HG03280 (cell line): Measurements from ENCODE around the gene CPN2.

ENCODE experiments used
- ATAC-seq: cut with Tn5 transposase; IDR thresholded peaks from one replicate; pipeline ENCODE4 v1.9.1; 2021; ENCODE audit warnings: mild to moderate bottlenecking, moderate library complexity; ENCODE audit not compliant: unreplicated experiment

The CPN2 gene

DNA sequence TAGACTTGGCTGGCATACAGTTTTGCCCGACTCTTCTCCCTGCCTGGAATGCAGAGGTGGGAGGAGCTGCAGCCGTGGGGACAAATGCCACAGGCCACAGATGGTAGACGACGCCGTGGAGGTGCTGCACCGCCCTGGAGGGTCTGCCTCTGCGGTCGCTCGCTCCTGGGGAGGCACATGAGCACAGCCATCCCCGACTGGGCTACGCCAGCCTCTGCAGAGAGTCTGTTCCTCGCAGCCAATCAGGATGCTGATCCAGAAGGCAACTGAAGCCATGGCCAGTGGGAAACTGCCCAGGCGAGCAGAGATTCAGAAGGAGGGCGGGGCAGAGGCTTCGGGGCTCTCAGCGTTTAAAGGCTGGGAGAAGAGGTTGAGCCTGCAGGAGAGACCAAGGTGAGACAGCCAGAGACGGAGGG, 30.3 kb upstream of the CPN2 start:
- no peak for ATAC-seq

DNA sequence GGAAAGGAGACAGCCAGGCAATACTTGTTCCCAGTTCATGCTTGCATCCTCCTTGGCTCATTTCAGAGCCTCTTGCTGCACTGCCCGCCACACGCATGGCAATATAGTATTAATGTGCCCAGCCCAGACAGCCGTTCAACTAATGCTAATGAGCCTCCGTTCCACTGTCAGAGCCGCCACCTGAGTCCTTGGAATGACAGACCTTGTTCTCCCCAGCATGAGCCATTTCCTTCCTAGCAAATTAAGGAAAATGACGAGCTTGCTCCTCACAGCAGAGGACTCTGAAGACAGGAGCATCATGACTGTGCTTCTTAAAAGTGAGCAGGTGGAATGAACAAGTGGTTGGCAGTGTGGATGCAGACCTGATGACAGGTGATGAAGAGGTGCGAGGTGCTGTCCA, 29.2 kb upstream of the CPN2 start:
- ATAC-seq: no peak

DNA sequence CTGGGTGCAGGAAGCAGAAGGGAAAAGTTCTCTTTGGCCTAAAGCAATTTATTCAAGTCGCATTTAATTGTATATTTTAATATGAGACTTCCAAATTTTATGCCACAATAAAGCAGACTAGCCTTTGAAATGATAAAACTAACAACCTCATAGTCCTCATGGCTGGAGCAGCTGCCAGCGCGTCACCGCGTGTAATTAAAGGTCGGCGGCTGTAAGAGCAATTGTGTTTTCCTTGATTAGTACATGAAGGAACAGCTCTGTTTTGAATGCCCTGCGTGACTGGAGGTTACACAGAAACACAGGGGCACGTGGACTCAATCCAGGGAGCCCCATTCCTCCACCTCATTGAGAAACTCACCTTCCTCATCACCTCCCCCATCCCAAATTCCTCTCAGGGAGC, 28.5 kb upstream of the CPN2 start:
- ATAC-seq: no peak

DNA sequence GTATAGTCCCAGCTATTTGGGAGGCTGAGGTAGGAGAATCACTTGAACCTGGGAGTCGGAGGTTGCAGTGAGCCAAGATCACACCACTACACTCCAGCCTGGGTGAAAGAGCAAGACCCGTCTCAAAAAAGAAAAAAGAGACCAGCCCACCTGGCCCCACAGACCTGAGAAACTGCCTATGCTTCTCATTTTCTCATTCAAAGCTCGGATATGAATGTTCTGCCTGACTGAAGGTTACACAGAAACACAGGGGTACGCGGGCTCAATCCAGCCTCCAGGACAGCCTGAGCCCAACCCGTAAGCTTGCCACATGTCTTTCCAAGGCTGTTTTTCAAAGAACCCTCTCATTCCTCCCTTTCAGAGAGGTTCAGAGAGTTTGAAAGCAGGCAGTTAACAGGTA, 28.1 kb upstream of the CPN2 start:
- no peak for ATAC-seq

DNA sequence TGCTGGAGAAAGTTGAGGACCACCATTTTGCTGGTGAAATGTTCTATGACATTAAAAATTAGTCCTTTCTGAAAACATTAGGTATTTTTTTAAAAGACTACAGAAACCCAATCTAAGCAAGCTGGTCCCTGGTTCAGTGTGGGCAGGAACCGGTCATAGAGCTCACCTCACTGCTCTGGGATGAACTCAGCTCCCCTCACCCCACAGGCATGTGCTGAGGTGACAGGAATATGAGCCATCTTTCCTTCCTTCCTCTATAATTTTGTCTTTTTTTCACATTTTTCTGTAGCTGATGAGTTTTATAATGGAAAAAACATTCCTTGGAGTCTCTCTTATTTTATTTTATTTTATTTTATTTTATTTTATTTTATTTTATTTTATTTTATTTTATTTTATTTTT, 26.6 kb upstream of the CPN2 start:
- ATAC-seq: no peak

DNA sequence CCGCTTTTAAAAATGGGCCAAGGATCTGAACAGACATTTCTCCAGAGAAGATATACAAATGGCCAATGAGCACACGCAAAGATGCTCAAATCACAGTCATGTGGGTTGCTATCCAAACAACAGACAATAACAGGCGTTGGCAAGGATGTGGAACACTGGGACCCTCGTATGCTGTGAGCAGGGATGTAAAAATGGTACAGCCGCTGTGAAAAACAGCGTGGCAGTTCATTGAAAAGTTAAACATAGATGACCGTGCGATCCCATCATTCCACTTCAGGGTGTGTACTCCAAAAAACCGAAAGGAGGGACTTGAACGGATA, 25.1 kb upstream of the CPN2 start:
- no peak for ATAC-seq

DNA sequence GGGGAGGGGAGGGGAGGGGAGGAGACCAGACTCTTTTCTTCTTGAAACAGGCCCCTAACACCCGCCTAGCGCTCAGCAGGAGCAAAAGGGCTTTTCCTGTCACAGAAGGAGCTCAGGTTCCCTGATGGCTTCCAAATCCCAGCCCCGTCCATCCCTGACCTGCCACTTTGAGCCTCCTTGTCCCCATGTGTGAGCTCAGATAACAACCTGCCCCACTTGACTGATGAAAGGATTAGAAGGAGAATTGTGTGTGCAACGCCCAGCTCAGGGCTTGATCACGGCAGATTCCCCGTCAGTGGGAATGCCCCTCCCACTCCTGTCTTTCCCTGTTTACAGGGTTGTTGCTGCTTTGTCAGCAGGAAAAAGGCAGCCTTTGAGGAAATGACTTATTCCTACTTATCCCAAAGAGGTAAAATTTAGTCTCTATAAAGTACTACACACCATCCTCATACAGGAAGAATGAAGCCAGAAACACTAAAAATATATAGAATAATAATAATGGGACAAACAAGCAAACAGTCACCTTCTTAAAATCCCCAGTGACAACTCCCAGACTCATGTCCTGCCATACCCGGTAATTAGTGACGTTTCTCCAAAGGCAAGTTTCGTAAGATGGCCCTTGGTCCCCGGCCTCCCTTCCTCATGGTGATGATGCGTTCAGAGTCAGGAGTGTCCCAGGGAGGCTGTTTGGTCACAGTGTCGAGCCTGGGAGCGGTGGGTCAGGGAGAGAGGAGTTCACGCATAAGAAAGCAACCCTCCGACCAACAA, 24.5 kb upstream of the CPN2 start:
- ATAC-seq: no peak

DNA sequence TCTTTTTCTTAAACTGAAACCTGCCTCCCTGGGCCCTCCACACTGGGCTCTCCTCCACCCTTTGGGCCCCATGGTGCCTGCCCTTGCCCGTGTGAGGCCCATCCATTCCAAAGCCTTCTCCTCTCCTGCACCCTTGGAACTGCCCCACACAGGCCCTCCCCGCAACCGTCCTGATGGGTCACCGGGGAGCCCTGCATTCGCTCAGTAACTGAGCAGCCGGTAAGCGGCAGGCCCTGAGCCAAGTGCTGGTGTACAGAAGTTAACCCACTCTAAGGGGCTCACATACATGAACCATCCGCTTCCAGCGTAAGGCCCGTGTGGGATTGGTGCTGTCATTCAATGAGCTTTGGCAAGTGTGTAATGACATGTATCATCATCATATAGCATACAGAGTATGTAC, 23.8 kb upstream of the CPN2 start:
- no peak for ATAC-seq

DNA sequence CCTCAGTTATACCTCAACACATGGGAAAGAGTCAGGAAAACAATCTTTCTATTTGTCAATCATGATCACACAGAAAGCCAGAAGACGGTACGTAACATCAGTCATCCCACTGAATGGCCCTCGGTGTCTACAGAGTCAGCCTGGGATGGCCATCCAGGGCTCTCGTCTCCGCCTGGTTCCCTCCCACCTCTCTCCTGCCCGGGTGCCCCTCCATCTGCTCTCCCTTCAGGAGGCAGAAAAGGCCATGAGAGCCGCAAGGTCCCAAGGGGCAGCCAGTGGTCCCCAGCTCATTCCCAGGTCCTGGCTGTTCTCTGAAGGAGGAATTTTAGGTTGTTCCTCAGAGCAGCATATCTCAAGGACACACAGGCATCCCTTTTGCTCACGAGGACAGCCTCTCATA, 22.8 kb upstream of the CPN2 start:
- ATAC-seq: no peak

DNA sequence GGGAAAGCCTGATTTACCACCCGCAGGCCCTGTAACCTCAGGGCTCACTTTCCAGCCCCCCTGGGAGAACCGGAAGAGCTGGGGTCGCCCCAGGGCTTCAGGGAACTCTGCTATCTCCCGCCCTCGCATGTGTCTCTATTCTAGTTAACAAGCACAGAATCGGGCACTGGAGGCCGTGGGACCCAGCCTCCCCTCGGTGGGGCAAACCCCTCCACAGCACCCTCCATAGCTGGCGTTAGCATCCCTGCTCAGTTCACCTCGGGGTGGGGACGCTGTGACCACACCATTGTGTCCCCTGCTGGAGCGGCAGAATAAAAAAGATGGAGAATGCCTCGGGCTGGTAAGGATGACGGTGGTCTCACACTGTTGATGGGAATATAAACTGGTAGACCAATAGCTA, 21.9 kb upstream of the CPN2 start:
- no peak for ATAC-seq

DNA sequence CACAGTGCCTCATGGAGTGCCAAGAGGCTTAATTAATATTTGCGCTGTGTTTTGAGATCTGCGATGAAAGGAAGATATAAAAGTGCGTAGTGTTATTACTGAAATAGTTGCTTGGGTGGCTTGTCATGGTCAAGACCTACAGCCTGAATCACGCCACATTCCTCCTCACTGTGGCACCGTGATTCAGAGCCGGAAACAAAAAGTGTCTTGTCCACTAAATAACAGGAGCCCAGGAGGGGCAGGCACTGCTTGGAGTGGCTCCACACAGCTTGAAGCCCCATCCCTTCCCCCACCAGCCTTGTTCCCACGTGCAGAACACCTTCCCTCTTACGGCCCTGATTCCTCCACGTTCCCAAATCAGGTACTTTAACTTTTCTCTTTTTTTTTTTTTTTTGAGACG, 19.6 kb upstream of the CPN2 start:
- ATAC-seq: no peak

DNA sequence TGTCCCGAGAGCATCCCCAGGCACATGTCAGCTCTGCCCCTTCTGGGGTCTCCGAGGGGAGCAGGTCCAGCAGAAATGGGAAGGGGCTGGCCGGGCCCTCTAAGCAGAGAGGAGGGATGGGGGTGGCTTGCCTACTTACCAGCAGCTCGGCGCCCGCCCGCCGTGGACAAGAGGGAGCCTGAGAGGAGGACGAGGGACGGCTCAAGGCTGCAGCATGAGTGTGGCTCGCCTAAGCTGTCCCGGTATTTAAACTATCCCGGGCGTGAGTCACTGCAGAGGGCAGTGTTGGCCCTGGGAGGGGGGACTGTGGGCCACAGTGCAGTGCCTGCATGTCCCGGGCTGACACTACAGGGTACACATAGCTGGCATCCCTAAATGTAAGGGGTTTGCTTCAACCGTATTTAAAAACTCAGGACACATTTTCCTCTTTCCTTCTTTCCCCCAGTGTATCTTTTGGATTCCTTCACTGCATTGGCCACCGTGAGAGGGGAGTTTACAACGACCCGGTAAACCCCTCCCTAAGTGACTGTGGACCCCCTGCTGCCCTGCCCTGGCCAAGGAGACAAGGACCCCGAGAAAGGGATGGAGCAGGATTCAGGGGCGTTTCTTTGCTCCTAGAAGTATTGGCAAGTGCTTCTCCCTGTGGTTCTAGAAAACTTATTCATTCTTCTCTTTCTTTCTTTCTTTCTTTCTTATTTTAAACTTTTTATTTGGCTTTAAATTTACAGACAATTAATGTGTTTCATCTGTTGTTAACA, 18.6 kb upstream of the CPN2 start, which contains the start of gene LRRC15:
TSS of gene LRRC15 (minus strand) at position 222 of the 758 bp plus-strand sequence. CDS start 8,700 bp downstream, outside the sequence.
- ATAC-seq: no peak

DNA sequence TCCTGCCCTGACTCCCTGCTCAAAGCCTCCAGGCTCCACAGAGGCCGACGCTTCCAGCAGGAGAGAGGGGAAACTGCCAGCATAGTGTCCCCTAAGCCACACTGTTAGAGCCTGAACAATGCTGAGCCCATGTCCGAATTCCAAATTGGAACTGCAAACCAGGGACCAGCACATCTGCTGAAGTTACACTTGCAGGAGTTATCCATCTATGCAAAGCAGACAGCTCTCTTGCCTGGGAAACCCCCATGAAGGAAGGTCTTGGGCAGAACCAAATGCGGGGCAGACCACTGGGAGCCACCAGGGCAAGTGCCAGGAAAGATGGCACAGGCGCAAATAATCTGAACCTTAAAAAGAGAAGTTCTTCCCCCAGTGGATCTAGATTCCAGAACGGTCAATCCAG, 17.8 kb upstream of the CPN2 start:
- ATAC-seq: no peak

DNA sequence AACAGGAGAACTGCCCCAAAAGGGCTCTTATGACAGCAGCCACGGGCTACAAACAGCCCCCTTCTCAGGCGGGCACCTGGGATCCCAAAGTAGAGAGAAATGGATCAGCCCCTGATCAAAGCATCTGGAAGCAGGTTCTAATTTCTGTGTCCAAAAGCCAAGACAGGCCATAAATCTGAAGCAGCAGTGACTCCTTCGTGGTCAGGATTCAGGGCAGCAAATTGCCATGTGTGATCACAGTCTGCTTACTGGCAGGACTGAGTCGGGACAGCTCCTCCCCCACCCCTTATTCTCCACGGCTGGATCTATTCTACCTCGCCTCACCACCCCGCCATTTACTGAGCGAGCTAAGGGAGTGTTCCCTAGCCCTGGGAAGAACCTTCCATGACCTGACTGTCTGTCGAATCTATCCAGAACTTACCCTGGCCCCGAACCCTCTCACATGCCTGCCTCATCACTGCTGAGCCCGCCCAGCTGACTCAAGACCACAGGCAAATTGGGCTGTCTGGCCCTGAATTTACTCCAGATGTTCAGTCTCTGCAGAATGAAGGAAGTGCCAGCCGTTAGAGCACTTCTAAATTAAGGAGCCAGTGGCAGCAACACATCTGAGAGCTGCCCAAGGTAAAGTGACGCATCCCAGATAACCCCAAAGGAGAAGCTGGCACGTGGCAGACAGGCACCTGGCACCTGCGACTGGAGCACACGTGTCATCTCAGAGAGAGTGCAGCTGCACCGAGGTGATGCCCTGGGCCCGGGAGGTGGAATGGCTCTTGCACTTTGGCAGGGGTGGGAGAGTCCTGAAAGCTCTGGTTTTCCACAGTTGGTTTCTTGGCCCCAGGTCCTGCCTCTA, 17.1 kb upstream of the CPN2 start:
- no peak for ATAC-seq

DNA sequence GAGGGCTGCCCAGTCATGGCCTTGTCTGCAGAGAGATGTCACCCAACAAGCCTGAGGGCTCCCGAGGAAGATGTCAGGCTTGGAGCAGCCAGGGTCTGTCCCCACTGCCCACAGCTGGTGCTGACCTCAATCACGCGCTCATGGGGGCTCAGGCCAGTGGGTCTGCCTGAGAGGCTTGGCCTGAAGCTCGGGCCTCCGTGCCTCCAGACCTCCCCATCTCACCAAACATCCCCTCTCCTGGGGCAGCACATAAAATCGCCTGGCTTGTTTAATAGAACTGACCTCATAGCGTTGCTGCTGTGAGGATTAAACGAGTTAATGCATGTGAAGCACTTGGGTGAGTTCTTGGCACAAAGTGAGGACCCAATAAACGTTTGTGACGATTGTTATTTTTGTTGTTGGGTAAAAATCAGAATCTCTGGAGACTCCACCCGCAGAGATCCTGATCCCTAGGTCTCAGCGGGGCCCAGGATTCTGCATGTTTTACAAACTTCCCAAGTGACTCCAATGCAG, 14.9 kb upstream of the CPN2 start:
- ATAC-seq: no peak

DNA sequence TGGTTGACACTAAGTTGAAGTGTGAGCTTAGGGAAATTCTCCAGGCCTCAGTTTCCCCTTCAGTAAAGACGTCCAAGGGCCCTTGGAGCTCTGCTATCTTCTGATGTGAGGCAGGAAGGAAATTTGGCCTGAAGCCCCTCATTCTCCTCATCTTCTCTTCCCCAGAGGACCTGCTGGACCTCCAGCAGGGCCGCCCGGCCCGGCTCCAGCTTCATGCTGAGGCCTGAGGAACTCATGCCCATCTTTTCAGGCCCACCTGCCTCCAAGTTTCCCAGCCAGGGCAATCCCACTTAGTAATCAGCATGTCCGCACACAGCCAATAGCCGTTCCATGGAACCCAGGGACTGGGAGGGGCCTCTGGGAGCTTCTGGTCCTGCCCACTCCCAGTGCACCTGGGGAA, 14.4 kb upstream of the CPN2 start:
- no peak for ATAC-seq

DNA sequence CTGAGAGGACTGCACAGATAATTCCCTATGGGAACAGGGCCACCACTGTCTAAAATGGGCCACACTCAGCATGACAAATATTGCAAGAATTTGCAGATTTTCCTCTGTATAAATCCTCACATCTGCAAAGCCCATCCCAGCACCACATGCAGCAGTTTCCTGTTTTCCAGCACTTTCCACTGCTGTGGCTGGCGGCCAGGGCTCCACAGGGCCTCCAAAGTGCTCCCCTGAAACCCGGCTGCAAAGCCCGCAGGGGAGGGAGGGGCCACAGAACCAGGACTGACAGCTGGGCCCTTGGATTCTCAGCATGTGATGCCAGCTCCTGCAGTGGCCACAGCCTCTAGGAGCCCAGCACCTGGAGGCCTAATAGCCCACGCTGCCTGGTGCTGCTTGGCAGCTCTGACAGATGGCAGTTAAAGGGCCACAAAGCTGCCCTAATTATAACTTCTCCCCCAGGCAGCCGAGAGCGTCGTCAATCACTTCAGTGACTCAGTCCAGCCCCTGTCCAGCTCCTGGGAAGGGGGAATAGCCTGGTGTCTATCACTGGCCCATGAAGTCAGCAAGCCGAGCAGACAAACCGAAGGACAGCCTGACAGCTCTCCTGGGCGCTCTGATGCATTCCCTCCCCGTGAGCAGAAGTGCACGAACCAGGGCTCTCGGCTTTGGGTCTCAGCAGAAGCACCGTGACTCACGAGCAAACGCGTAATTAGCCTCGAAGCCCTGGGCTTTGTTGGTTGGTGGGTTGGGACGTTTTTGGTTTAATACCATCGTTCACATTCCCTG, 13.7 kb upstream of the CPN2 start:
- ATAC-seq: no peak

DNA sequence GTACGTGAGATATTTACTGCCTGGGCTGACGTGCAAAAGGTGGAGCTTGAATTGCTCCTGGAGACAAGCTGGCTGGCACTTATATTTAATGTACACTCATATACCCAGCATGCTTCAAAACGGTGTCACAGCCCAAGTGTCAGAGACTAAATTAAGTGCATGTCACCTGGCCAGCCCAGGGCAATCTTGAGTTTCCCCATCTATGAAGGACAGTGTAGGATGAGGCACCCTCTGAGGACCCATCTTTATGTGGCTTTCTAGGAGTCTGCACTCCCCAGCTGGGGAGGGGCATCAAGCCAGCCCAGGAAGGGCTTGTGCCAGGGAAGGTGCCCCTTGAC, 13.2 kb upstream of the CPN2 start:
- ATAC-seq: no peak

DNA sequence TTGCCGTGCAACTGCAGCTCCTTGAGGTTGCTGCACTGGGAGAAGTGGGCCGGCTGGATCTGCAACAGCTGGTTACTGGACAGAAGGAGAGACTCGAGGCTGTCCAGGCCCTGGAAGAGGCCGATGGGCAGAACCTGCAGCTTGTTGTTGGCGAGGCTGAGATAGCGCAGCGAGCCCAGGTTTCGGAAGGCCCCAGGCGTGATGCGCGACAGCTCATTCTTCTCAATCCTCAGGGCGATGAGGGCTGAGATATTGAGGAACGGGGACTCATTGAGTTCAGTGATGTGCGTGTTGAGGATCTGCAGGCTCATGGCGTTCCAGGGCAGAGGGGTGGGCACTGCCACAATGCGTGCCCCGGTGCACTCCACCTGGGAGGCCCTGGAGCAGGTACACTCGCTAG, 9.4 kb upstream of the CPN2 start:
- no peak for ATAC-seq

DNA sequence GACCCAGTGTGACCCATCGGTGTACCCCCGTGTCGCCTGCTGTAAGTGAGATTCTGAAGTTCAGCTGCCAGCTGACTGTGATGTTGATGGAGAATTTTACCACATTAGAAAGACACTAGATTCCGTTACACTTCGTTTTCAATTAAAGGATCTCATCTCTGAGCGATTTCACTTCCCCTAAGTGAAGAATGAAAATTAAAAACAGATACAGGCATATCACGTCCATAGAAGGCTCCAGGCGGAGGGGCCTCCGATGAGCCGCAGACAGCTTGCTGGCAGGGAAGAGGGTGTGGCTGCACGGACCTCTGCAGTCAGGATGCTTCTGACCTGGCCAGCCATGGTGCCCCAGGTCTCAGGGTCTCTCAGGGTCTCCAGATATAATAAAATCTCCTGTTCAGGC, 6.6 kb upstream of the CPN2 start:
- no peak for ATAC-seq

DNA sequence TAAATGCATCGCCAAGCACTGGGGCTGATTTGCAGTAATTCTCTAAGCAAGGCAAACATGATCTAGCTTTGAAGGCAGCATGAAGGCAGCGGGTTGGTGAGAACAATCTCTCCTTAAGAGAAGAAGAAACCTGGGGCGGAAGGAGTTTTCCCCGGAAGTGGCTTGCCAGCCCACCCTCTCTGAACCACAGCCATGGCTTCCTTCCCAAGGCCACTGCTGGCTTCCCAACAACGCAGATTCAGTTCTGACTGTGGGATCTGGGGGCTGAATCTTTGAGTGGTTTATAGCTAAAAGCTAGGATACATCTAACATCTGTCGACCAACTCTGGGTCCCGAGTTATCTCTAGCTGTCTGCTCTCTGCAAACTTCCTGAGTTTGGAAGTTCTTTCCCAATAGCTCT, 4.3 kb upstream of the CPN2 start:
- no peak for ATAC-seq
